ENCODE data around the gene OTOGL. TPM values are rescaled to one million over a fixed set of nuclear protein-coding genes. Genes with fewer than 3 reads are reported as not detected.
A peak's percentile ranks its signal among the peaks of the same experiment; 100 is the strongest.

Gene OTOGL
- total RNA-seq, 2 experiments from 2014 or later, result not detected

DNA sequence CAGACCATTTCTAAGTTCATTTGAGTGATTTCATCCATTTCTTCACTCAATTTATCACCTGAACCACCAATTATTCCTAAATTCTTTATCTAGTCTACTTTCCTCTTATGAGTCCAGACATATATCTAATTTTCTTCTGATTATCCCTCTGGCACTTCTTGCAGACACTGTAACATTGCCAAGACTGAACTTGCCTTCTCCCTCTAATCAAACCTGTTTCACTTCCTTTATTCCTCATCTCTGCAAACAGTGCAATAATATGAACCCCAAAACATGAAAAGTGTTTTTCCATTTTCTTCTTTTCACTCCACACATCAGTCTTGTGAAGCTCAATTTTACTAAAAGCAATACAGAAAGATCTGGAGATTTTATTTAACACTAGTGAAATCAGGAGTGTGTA, 306.9 kb downstream of the OTOGL start:
- Mint-ChIP-seq H3K4me3 (no peak overlapping the region), H3K4me1 (no peaks in the 10 kb centered on the region), H3K9me3 (no peaks in the 10 kb centered on the region), H3K36me3 (ENCODE audit: low read depth) (no peaks in the 10 kb centered on the region), H3K27me3 (no peaks in the 10 kb centered on the region), H3K27ac (no peak overlapping the region)
- no peak for DNase-seq
- POLR2A ChIA-PET, result no interaction called here
- CTCF ChIA-PET, result no interaction called here

- Mint-ChIP-seq H3K4me1 (no peaks in the 10 kb centered on the region), H3K4me3 (no peak overlapping the region), H3K9me3 (no peaks in the 10 kb centered on the region), H3K27ac (no peak overlapping the region), H3K27me3 (no peaks in the 10 kb centered on the region), H3K36me3 (ENCODE audit: low read depth) (no peaks in the 10 kb centered on the region)
- no peak for DNase-seq
- ChIA-PET POLR2A (no interaction called here), CTCF (no interaction called here)
These were observed 312.4 kb downstream of the OTOGL start for GRCh38 chr12:80411787-80412186.

DNA sequence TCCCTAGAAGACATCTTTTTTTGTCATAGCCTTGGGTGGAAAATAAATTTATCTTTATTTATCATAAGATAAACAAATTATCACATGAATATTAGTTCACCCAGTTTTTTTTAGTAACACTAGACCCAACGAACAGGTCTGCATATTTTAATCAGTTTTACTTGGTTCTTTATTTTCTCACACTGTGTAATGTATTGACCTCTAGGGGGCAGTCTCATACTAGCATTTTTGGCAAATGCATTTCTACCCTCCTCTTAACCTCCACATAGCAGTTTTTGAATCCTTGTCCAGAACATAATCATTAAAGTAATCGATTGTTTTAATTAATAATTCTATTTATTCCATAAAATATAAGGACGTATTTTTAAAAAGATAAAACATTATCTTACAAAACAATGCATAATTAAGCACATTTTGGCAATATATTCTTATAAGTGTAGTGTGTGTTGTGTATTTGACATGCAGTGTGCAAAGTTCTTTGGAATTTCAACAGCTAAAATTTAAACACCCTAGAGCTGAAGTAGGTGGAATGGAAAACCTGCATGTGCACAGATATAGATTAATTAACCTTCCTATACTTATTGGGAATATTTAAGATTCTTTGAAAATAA, 313.1 kb downstream of the OTOGL start:
- no peak overlapping the region for H3K27ac Mint-ChIP-seq
- no peaks in the 10 kb centered on the region for H3K36me3 Mint-ChIP-seq (ENCODE audit: low read depth)
- POLR2A ChIA-PET, result no interaction called here

GRCh38 chr12:80413462-80413861, 314.1 kb downstream of the OTOGL start:
- no peak overlapping the region for H3K4me3 Mint-ChIP-seq
- no peak for DNase-seq
- no peaks in the 10 kb centered on the region for H3K27me3 Mint-ChIP-seq
- no peak overlapping the region for H3K27ac Mint-ChIP-seq
- H3K4me1 Mint-ChIP-seq, result no peaks in the 10 kb centered on the region
- no peaks in the 10 kb centered on the region for H3K36me3 Mint-ChIP-seq (ENCODE audit: low read depth)
- no peaks in the 10 kb centered on the region for H3K9me3 Mint-ChIP-seq
- ChIA-PET POLR2A (no interaction called here), CTCF (no interaction called here)

More for the DNA sequence above, 313.1 kb downstream of the OTOGL start:
- H3K9me3 Mint-ChIP-seq, result no peaks in the 10 kb centered on the region
- CTCF ChIA-PET, result no interaction called here
- no peak overlapping the region for H3K4me3 Mint-ChIP-seq
- H3K27me3 Mint-ChIP-seq, result no peaks in the 10 kb centered on the region
- H3K4me1 Mint-ChIP-seq, result no peaks in the 10 kb centered on the region
- DNase-seq, result peak; percentile 14

DNA sequence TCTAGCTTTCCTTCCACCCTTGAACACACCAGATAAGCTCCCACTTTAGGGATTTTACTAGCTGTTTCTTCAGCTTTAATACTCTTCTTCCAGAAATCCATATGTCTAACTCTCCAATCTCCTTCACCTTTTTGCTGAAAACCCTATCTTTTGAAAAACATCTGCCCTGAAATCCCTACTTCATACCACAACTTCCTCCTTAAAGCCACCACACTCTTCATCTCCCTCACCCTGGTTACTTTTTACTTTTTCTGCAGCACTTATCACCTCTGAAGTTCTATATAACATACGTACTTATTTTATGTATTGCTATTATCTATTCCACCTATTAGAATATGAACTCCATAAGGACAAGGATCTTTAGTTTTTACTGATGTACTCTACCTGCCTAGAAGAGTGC, 316.1 kb downstream of the OTOGL start:
- ChIA-PET POLR2A (no interaction called here), CTCF (interaction anchor here (0.5 kb wide), 1 partner anchor 99 kb away, joined by 3 read pairs; no protein-coding TSS in a partner anchor)
- H3K4me1 Mint-ChIP-seq, result no peaks in the 10 kb centered on the region
- H3K27ac Mint-ChIP-seq, result no peak overlapping the region
- H3K27me3 Mint-ChIP-seq, result no peaks in the 10 kb centered on the region
- no peak overlapping the region for H3K4me3 Mint-ChIP-seq
- no peaks in the 10 kb centered on the region for H3K9me3 Mint-ChIP-seq
- no peak for DNase-seq
- H3K36me3 Mint-ChIP-seq (ENCODE audit: low read depth), result no peaks in the 10 kb centered on the region

- DNase-seq, result no peak
- Mint-ChIP-seq H3K27me3 (no peaks in the 10 kb centered on the region), H3K4me3 (no peak overlapping the region), H3K4me1 (no peaks in the 10 kb centered on the region), H3K27ac (no peak overlapping the region), H3K9me3 (no peaks in the 10 kb centered on the region), H3K36me3 (ENCODE audit: low read depth) (no peaks in the 10 kb centered on the region)
- ChIA-PET CTCF (interaction anchor here (0.9 kb wide), 1 partner anchor 26 kb away, joined by 3 read pairs; no protein-coding TSS in a partner anchor), POLR2A (no interaction called here)
These were observed 320.3 kb downstream of the OTOGL start for GRCh38 chr12:80419644-80420043.

DNA sequence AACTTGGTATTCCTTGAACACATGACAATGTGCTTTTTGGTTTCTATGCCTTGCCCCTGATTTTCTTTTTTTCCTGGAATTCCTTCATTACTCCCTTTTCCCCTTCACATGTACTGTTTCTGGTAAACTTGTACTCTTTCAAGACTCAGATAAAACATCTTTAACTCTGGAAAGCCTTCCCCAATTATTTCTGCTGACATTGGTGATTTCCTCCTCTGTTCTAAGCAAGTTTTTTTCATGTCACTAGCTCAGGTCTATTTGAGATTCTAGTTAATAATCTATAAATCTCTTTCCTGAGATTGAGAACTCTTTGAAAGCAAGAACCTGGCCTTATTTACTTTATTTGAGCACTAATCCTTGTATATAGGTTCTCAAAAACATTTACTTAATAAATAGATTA, 320.7 kb downstream of the OTOGL start:
- H3K4me3 Mint-ChIP-seq, result no peak overlapping the region
- CTCF ChIA-PET, result no interaction called here
- POLR2A ChIA-PET, result no interaction called here
- no peaks in the 10 kb centered on the region for H3K27me3 Mint-ChIP-seq
- H3K36me3 Mint-ChIP-seq (ENCODE audit: low read depth), result no peaks in the 10 kb centered on the region
- no peaks in the 10 kb centered on the region for H3K4me1 Mint-ChIP-seq
- no peak overlapping the region for H3K27ac Mint-ChIP-seq
- DNase-seq, result no peak
- H3K9me3 Mint-ChIP-seq, result no peaks in the 10 kb centered on the region

- no peaks in the 10 kb centered on the region for H3K27me3 Mint-ChIP-seq
- no peak for DNase-seq
- no peaks in the 10 kb centered on the region for H3K9me3 Mint-ChIP-seq
- H3K4me1 Mint-ChIP-seq, result no peaks in the 10 kb centered on the region
- ChIA-PET CTCF (no interaction called here), POLR2A (no interaction called here)
- H3K36me3 Mint-ChIP-seq (ENCODE audit: low read depth), result no peaks in the 10 kb centered on the region
- no peak overlapping the region for H3K27ac Mint-ChIP-seq
- no peak overlapping the region for H3K4me3 Mint-ChIP-seq
These were observed 323.2 kb downstream of the OTOGL start for GRCh38 chr12:80422550-80422949.

Other genes starting within 250 kb of the OTOGL start
- gene PPP1R12A, start 164.4 kb upstream of the OTOGL start, total RNA-seq, result 100 to 1,000 TPM in 1 of 2 experiments, 10 to 100 TPM in 1; 89.4 to 124 TPM

All from activated CD4-positive, alpha-beta T cell treated with anti-CD3 and anti-CD28 coated beads, Interleukin-2, amount 10 ng/mL, durations not matched to agents 7 days and 5 days (primary cell).